ENCODE data around the gene MMD2. TPM values are rescaled to one million over a fixed set of nuclear protein-coding genes. Genes with fewer than 3 reads are reported as not detected.

The MMD2 gene
- total RNA-seq, 1 donor from 2014 or later: not detected

DNA sequence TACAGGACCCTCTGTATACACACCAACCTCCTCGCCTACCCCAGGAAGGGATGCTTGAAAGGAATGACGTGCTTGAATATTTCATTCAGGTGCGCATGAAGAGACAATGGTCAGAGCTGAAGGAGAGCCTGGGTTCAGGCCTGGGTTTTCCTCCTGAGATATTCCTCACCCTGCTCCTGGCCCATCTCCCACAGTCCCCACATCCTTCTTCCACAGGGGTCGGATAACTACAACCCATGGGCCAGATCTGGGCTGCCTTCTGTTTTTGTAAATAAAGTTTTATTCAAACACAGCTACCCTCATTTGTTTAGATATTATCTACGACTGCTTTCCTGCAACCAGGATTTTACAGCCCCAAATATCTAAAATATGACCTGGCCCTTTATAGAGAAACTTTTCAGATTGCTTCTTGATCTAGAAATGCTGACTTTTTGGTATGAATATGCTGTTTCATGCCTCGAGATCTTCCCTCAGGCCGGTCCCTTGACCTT, 73.6 kb downstream of the MMD2 start:
- Histone ChIP-seq H3K4me1 (no peaks in the 10 kb centered on the region), H3K27me3 (no peaks in the 10 kb centered on the region), H3K9me3 (no peaks in the 10 kb centered on the region), H3K27ac (no peak overlapping the region), H3K4me3 (no peak overlapping the region), H3K36me3 (no peaks in the 10 kb centered on the region)
- intact Hi-C loops (cut with DNase I): loop anchor here (10.0 kb wide), 1 partner anchor 51 kb away; no protein-coding TSS in a partner anchor
- DNase-seq (no peak), ATAC-seq (no peak)
- TF ChIP-seq, protein P1, sequence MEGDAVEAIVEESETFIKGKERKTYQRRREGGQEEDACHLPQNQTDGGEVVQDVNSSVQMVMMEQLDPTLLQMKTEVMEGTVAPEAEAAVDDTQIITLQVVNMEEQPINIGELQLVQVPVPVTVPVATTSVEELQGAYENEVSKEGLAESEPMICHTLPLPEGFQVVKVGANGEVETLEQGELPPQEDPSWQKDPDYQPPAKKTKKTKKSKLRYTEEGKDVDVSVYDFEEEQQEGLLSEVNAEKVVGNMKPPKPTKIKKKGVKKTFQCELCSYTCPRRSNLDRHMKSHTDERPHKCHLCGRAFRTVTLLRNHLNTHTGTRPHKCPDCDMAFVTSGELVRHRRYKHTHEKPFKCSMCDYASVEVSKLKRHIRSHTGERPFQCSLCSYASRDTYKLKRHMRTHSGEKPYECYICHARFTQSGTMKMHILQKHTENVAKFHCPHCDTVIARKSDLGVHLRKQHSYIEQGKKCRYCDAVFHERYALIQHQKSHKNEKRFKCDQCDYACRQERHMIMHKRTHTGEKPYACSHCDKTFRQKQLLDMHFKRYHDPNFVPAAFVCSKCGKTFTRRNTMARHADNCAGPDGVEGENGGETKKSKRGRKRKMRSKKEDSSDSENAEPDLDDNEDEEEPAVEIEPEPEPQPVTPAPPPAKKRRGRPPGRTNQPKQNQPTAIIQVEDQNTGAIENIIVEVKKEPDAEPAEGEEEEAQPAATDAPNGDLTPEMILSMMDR (IDR thresholded peaks at IDR 0.05): no peak

- no peak overlapping the region for H3K4me3 ChIP-seq
- DNase-seq (no peak), ATAC-seq (no peak)
- H3K27ac ChIP-seq: no peak overlapping the region
- H3K27me3 ChIP-seq: no peaks in the 10 kb centered on the region
- intact Hi-C loops (cut with DNase I): loop anchor here (10.0 kb wide), 1 partner anchor 49 kb away; no protein-coding TSS in a partner anchor
- H3K9me3 ChIP-seq: no peaks in the 10 kb centered on the region
- no peaks in the 10 kb centered on the region for H3K4me1 ChIP-seq
- no peaks in the 10 kb centered on the region for H3K36me3 ChIP-seq
- TF ChIP-seq, protein P1 (IDR thresholded peaks at IDR 0.05): no peak
These were observed 74.8 kb downstream of the MMD2 start for GRCh38 chr7:4884164-4884563.

DNA sequence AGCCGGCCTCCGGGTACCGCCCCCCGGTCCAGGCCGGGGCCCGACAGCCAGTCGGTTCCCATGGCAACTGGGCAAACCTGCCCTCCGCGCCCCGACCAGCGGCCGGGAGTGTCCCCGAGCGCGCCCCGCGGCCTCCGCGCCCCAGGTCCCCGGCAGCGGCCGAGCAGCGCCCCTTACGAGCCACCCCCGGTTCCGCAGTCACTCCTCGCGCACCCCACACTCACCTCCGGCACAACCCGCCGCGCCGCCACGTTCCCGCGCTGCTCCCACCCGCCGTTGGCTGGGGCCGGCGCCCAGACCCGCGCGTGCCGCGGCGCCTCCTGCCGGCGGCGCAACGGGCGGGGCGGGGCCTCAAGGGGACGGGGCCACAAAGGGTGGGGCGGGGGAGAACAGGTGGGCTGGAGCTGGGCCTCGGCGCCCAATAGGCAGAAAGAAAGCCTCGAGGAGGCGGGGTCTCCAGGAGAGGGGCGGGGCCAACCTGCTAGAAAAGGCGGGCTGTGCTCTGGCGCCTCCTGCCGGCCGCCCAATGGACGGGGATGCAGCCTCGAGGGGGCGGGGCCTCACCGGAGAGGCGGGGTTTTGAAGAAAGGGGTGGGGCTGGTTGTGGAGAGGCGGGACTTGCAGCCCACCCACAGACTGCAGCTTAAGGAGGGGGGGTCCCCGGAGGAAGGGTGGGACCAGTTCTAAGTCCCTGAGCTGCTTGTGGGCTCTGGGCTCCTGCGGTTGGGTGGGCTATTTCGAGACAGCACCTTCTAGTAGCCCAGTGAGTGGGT, 75.4 kb downstream of the MMD2 start, which contains the start of gene RADIL:
Gene RADIL (minus strand): TSS at position 345 of the 773 bp plus-strand sequence. CDS start 5,577 bp downstream, outside the sequence.
- H3K9me3 ChIP-seq: no peaks in the 10 kb centered on the region
- peak; percentile 96 for DNase-seq
- H3K27ac ChIP-seq: peak within 1 kb of the TSS; percentile 74
- intact Hi-C loops (cut with DNase I): loop anchor here (10.0 kb wide), 1 partner anchor 49 kb away; no protein-coding TSS in a partner anchor
- TF ChIP-seq, protein P1 (IDR thresholded peaks at IDR 0.05): peak; percentile 86
- H3K36me3 ChIP-seq: no peaks in the 10 kb centered on the region
- no peaks in the 10 kb centered on the region for H3K27me3 ChIP-seq
- no peaks in the 10 kb centered on the region for H3K4me1 ChIP-seq
- peak; percentile 96 for ATAC-seq
- peak within 1 kb of the TSS; percentile 60 for H3K4me3 ChIP-seq

DNA sequence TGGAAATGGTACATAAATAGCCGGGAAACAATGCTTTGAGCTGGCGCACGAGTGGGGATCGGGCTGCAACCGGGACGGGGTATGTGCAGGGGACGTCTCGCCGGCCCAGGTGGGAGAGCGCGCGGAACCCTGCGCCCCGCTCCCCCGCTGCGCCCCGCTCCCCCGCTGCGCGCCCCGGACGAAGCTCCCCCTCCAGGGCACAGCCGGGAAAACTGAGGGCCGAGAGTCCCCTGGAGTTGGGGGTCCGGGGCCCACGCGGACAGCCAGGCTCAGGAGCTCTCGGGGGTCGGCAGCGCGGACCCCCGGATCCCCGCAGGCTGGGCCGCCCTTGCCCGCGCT, 76.0 kb downstream of the MMD2 start:
- no peaks in the 10 kb centered on the region for H3K36me3 ChIP-seq
- peak overlapping the region; percentile 60 for H3K4me3 ChIP-seq
- DNase-seq (no peak), ATAC-seq (no peak)
- intact Hi-C loops (cut with DNase I): loop anchor here (10.0 kb wide), 1 partner anchor 48 kb away; no protein-coding TSS in a partner anchor
- H3K27me3 ChIP-seq: no peaks in the 10 kb centered on the region
- no peaks in the 10 kb centered on the region for H3K4me1 ChIP-seq
- TF ChIP-seq, protein P1 (IDR thresholded peaks at IDR 0.05): no peak
- H3K9me3 ChIP-seq: no peaks in the 10 kb centered on the region
- H3K27ac ChIP-seq: peak overlapping the region; percentile 74

GRCh38 chr7:4882169-4883032, 76.6 kb downstream of the MMD2 start:
- Histone ChIP-seq H3K36me3 (no peaks in the 10 kb centered on the region), H3K9me3 (no peaks in the 10 kb centered on the region), H3K27ac (peak overlapping the region; percentile 74), H3K4me1 (no peaks in the 10 kb centered on the region), H3K27me3 (no peaks in the 10 kb centered on the region), H3K4me3 (peak overlapping the region; percentile 60)
- DNase-seq (no peak), ATAC-seq (peak; percentile 30)
- TF ChIP-seq, protein P1 (IDR thresholded peaks at IDR 0.05): no peak
- intact Hi-C loops (cut with DNase I): loop anchor here (10.0 kb wide), 1 partner anchor 48 kb away; no protein-coding TSS in a partner anchor
